ENCODE data around the gene BCAS3.

BCAS3 gene

DNA sequence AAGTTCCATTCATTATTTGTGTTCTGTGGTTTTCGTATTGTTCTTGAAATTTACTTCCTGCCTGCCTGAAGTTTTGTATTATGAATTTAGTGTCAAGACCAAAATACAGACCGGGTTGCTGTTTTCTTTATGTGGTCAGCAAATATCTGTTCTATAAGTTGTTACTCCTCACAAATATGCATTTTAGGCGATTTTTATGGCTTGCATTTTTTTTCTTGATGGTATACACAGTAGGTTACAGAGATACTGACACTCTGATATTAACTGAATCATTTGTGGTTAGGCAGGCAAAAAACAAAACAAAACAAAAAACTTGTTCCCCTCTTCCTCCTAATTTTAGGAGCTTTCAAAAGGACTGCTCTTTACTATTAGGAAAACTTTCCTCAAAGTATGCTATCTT is 52.6 kb downstream of the BCAS3 start:
- TF ChIP-seq ZNF70 (CRISPR knock-in tag; IDR thresholded peaks at IDR 0.05) (no peak), ISL1 (CRISPR knock-in tag; IDR thresholded peaks at IDR 0.05) (no peak), SNAI2 (CRISPR knock-in tag; IDR thresholded peaks at IDR 0.05) (no peak), RARB (CRISPR knock-in tag; IDR thresholded peaks at IDR 0.05) (no peak), OSR1 (CRISPR knock-in tag; IDR thresholded peaks at IDR 0.05) (no peak), ZNF565 (CRISPR knock-in tag; conservative IDR thresholded peaks at IDR 0.05; ENCODE audit: low read depth) (no peak), TCF4 (CRISPR knock-in tag; IDR thresholded peaks at IDR 0.05; ENCODE audit: borderline replicate concordance) (no peak), GLIS3 (CRISPR knock-in tag; IDR thresholded peaks at IDR 0.05) (no peak), ZFP30 (CRISPR knock-in tag; IDR thresholded peaks at IDR 0.05) (no peak), ZC3H10 (CRISPR knock-in tag; IDR thresholded peaks at IDR 0.05) (no peak), ZFP3 (CRISPR knock-in tag; IDR thresholded peaks at IDR 0.05) (no peak), ESRRG (CRISPR knock-in tag; IDR thresholded peaks at IDR 0.05) (no peak), ARNTL (CRISPR knock-in tag; IDR thresholded peaks at IDR 0.05; ENCODE audit: borderline replicate concordance, low read depth) (no peak), ZNF8 (CRISPR knock-in tag; IDR thresholded peaks at IDR 0.05) (no peak), CSDC2 (CRISPR knock-in tag; IDR thresholded peaks at IDR 0.05) (no peak), BACH2 (CRISPR knock-in tag; IDR thresholded peaks at IDR 0.05; ENCODE audit: borderline replicate concordance) (no peak)
- TF ChIP-seq, protein P1, sequence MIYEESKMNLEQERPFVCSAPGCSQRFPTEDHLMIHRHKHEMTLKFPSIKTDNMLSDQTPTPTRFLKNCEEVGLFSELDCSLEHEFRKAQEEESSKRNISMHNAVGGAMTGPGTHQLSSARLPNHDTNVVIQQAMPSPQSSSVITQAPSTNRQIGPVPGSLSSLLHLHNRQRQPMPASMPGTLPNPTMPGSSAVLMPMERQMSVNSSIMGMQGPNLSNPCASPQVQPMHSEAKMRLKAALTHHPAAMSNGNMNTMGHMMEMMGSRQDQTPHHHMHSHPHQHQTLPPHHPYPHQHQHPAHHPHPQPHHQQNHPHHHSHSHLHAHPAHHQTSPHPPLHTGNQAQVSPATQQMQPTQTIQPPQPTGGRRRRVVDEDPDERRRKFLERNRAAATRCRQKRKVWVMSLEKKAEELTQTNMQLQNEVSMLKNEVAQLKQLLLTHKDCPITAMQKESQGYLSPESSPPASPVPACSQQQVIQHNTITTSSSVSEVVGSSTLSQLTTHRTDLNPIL (CRISPR knock-in tag; IDR thresholded peaks at IDR 0.05; ENCODE audit: low read depth) = no peak
- TF ChIP-seq, protein P2, sequence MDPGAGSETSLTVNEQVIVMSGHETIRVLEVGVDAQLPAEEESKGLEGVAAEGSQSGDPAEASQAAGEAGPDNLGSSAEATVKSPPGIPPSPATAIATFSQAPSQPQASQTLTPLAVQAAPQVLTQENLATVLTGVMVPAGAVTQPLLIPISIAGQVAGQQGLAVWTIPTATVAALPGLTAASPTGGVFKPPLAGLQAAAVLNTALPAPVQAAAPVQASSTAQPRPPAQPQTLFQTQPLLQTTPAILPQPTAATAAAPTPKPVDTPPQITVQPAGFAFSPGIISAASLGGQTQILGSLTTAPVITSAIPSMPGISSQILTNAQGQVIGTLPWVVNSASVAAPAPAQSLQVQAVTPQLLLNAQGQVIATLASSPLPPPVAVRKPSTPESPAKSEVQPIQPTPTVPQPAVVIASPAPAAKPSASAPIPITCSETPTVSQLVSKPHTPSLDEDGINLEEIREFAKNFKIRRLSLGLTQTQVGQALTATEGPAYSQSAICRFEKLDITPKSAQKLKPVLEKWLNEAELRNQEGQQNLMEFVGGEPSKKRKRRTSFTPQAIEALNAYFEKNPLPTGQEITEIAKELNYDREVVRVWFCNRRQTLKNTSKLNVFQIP (CRISPR knock-in tag; IDR thresholded peaks at IDR 0.05; ENCODE audit: borderline replicate concordance, low read depth) = no peak
- ATAC-seq = no peak

DNA sequence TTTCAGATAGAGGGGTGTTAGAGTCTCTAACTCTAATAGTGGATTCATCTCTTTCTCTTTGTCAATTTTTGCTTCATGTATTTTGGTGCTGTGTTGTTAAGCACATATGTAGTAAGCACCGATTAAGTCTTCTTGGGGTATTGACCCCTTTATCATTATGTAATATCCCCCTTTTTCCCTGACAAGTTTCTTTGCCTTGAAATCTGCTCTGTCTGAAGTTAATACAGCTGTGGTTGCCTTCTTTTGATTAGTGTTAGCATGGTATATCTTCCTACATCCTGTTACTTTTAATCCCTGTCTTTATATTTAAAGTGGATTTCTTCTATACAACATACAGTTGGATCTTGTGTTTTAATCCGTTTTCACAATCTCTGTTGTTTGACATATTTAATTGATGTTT is 60.6 kb downstream of the BCAS3 start:
- no peak for ATAC-seq
- TF ChIP-seq ZFP3 (CRISPR knock-in tag; IDR thresholded peaks at IDR 0.05) = no peak
- TF ChIP-seq, protein P3, sequence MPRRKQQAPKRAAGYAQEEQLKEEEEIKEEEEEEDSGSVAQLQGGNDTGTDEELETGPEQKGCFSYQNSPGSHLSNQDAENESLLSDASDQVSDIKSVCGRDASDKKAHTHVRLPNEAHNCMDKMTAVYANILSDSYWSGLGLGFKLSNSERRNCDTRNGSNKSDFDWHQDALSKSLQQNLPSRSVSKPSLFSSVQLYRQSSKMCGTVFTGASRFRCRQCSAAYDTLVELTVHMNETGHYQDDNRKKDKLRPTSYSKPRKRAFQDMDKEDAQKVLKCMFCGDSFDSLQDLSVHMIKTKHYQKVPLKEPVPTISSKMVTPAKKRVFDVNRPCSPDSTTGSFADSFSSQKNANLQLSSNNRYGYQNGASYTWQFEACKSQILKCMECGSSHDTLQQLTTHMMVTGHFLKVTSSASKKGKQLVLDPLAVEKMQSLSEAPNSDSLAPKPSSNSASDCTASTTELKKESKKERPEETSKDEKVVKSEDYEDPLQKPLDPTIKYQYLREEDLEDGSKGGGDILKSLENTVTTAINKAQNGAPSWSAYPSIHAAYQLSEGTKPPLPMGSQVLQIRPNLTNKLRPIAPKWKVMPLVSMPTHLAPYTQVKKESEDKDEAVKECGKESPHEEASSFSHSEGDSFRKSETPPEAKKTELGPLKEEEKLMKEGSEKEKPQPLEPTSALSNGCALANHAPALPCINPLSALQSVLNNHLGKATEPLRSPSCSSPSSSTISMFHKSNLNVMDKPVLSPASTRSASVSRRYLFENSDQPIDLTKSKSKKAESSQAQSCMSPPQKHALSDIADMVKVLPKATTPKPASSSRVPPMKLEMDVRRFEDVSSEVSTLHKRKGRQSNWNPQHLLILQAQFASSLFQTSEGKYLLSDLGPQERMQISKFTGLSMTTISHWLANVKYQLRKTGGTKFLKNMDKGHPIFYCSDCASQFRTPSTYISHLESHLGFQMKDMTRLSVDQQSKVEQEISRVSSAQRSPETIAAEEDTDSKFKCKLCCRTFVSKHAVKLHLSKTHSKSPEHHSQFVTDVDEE (CRISPR knock-in tag; IDR thresholded peaks at IDR 0.05) = no peak
- TF ChIP-seq, protein P2 (CRISPR knock-in tag; IDR thresholded peaks at IDR 0.05; ENCODE audit: borderline replicate concordance, low read depth) = no peak
- TF ChIP-seq TCF4 (CRISPR knock-in tag; IDR thresholded peaks at IDR 0.05; ENCODE audit: borderline replicate concordance) = no peak
- no peak for TF ChIP-seq ZNF70 (CRISPR knock-in tag; IDR thresholded peaks at IDR 0.05)
- no peak for TF ChIP-seq BACH2 (CRISPR knock-in tag; IDR thresholded peaks at IDR 0.05; ENCODE audit: borderline replicate concordance)
- no peak for TF ChIP-seq CSDC2 (CRISPR knock-in tag; IDR thresholded peaks at IDR 0.05)
- TF ChIP-seq ZNF565 (CRISPR knock-in tag; conservative IDR thresholded peaks at IDR 0.05; ENCODE audit: low read depth) = no peak

DNA sequence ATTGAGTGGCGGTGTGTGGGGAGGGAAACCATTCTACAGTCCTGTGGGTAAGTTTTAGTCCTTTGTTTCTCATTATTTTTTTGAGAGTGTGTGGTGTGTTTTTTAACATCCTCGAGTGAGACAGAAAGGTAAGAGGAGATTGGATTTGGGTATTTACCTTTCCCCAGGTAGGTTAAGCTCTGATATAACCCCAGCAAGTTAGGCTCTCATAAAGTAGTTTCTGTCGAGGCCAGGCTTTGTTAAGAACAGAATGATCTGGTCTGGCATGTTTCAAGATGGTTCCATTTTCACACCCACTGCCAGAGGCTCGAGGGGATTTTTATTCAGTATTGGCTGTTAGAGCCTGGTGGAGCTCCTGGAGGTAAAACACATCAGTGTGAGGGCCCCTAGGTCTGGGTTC is 62.9 kb downstream of the BCAS3 start:
- TF ChIP-seq GLIS3 (CRISPR knock-in tag; IDR thresholded peaks at IDR 0.05) (no peak), CSDC2 (CRISPR knock-in tag; IDR thresholded peaks at IDR 0.05) (no peak), ISL1 (CRISPR knock-in tag; IDR thresholded peaks at IDR 0.05) (no peak), OSR1 (CRISPR knock-in tag; IDR thresholded peaks at IDR 0.05) (no peak), RARB (CRISPR knock-in tag; IDR thresholded peaks at IDR 0.05) (no peak), ZNF565 (CRISPR knock-in tag; conservative IDR thresholded peaks at IDR 0.05; ENCODE audit: low read depth) (no peak), BACH2 (CRISPR knock-in tag; IDR thresholded peaks at IDR 0.05; ENCODE audit: borderline replicate concordance) (no peak), TCF4 (CRISPR knock-in tag; IDR thresholded peaks at IDR 0.05; ENCODE audit: borderline replicate concordance) (no peak), TOX (CRISPR knock-in tag; IDR thresholded peaks at IDR 0.05; ENCODE audit: borderline replicate concordance) (no peak), SNAI2 (CRISPR knock-in tag; IDR thresholded peaks at IDR 0.05) (no peak), ZNF70 (CRISPR knock-in tag; IDR thresholded peaks at IDR 0.05) (no peak), ZFP3 (CRISPR knock-in tag; IDR thresholded peaks at IDR 0.05) (no peak), ARNTL (CRISPR knock-in tag; IDR thresholded peaks at IDR 0.05; ENCODE audit: borderline replicate concordance, low read depth) (no peak)
- TF ChIP-seq, protein P2 (CRISPR knock-in tag; IDR thresholded peaks at IDR 0.05; ENCODE audit: borderline replicate concordance, low read depth) = no peak
- TF ChIP-seq, protein P4, sequence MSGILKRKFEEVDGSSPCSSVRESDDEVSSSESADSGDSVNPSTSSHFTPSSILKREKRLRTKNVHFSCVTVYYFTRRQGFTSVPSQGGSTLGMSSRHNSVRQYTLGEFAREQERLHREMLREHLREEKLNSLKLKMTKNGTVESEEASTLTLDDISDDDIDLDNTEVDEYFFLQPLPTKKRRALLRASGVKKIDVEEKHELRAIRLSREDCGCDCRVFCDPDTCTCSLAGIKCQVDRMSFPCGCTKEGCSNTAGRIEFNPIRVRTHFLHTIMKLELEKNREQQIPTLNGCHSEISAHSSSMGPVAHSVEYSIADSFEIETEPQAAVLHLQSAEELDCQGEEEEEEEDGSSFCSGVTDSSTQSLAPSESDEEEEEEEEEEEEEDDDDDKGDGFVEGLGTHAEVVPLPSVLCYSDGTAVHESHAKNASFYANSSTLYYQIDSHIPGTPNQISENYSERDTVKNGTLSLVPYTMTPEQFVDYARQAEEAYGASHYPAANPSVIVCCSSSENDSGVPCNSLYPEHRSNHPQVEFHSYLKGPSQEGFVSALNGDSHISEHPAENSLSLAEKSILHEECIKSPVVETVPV (CRISPR knock-in tag; IDR thresholded peaks at IDR 0.05) = no peak
- TF ChIP-seq, protein P5, sequence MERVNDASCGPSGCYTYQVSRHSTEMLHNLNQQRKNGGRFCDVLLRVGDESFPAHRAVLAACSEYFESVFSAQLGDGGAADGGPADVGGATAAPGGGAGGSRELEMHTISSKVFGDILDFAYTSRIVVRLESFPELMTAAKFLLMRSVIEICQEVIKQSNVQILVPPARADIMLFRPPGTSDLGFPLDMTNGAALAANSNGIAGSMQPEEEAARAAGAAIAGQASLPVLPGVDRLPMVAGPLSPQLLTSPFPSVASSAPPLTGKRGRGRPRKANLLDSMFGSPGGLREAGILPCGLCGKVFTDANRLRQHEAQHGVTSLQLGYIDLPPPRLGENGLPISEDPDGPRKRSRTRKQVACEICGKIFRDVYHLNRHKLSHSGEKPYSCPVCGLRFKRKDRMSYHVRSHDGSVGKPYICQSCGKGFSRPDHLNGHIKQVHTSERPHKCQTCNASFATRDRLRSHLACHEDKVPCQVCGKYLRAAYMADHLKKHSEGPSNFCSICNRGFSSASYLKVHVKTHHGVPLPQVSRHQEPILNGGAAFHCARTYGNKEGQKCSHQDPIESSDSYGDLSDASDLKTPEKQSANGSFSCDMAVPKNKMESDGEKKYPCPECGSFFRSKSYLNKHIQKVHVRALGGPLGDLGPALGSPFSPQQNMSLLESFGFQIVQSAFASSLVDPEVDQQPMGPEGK (CRISPR knock-in tag; IDR thresholded peaks at IDR 0.05; ENCODE audit: borderline replicate concordance) = no peak
- TF ChIP-seq, protein P1 (CRISPR knock-in tag; IDR thresholded peaks at IDR 0.05; ENCODE audit: low read depth) = no peak
- no peak for ATAC-seq
